Right hindlimb (tissue), 1 donor: ENCODE measurements around the gene PLA2G6.
A peak's percentile ranks its signal among the peaks of the same experiment; 100 is the strongest.

Experiments
- DNase-seq: peaks from one replicate; pipeline ENCODE4 v3.0.0-alpha.2; 2018

PLA2G6 gene

GRCh38 chr22:38069372-38070249, 112.0 kb downstream of the PLA2G6 start:
- peak; percentile 86 for DNase-seq

DNA sequence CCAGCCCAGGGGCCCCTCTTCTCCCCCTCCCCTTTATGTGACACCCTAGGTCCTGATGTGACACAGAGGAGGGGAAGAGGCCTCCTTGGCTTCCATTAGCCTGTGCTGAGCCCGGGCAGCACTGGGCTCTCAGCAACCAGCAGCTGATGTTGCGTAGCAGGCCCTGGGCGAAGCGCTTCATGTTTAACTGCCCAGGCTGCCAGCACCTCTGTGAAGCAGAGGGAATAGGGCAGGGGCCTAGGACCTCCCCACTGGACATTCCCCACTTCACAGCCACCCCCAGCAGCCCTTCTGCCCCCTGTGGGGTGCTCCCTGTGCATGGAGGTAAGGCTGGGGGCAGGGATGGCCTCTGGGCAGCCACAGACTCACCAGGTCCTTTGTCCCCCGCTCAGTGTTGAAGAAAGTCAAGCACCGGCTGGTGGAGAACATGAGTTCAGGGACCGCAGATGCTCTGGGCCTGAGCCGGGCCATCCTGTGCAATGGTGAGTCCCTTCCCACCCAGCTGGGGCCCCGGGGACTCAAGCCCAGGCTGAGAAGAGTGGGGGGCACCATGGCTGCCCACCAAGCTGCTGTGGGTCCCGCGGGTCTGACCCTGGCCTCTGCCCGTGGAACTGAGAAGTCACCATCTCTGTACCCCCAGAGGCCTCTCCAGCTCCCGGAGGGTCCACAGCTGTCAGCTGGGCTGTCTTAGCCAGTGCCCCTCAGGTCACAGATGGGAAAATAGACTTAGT, 112.8 kb downstream of the PLA2G6 start:
- DNase-seq: no peak

DNA sequence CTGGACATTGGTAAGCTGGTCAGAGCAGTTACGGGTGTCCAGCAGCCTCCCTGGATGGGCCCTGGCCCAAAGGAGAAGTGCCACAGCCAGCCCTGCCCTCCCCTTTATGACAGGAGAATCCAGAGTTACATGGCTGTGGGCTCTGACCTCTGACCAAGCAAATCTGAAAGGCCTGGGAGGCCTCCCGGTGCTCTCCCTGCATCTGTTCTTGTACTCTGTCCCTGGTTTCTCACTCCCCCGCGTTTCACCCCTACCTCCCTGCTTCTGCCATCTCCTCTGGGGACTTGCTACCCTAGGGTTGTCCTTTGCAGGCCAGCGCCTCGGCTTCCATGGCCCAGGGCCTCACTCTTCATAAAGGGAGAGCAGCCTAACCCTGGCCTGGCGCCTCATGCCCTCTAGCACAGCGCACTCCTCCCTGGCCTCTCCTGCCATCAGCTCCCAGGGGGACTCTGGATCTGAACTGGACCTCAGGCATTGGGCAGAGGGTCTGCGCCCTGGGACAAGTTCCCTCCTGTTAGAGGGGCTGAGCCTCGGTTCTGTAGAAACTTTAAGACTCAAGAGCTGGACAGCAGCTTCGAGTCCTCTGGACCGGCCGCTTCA, 113.8 kb downstream of the PLA2G6 start:
- peak; percentile 18 for DNase-seq

GRCh38 chr22:38067028-38067415, 114.6 kb downstream of the PLA2G6 start:
- no peak for DNase-seq

DNA sequence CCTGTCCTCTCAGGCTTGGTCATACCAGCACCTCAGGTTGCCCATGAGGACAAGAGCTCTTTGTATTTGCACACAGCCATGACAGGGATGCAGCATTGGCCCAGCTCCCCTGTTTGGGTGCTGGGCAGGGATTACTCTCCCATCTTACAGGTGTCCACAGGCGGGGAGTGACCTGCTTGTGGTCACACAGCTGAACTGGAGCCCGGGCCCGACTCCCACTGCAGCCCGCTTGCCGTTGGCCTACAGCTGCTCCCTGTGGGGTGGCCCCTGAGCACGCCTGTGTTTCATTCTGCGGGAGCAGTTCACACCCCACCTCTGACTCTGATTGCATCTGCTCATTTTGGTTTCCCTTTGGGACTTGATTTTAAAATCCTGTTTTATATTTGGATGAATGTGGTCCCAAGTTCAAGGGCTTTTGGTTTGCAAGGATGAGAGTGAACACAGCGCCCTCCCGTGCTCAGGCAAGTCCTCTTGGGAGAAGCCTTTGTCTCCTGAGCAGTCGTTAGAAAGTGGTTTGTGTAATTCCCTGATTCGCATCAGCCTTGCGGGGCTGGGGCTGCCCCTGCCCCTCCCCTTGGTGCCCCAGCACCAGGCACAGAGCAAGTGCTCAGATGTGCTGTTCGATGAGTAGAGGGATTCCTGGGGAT, 115.1 kb downstream of the PLA2G6 start:
- no peak for DNase-seq

GRCh38 chr22:38065539-38065938, 116.1 kb downstream of the PLA2G6 start:
- no peak for DNase-seq

- DNase-seq: no peak
Measured at GRCh38 chr22:38062791-38063190, 118.8 kb downstream of the PLA2G6 start.
